Esophagus muscularis mucosa (tissue), 4 donors: ENCODE results near the gene APMAP. TPM values are rescaled to one million over a fixed set of nuclear protein-coding genes. Genes with fewer than 3 reads are reported as not detected.
A peak's percentile ranks its signal among the peaks of the same experiment; 100 is the strongest.

Source experiments
- DNase-seq: peaks from one replicate; pipeline ENCODE4 v3.0.0-alpha.2; 2017; ENCODE audit errors: extremely low spot score
- H3K27ac ChIP-seq, 4 donors: fragments of 200-600 bp; sonication (generic); replicated peaks in 1 of 4; 1 replicate in 3 of 4; 2 replicates in 1 of 4; pipeline ENCODE4 v1.5.1; 2016 to 2019; ENCODE audit warnings: mild to moderate bottlenecking in 1 of 4
- H3K27me3 ChIP-seq, 4 donors: fragments of 200-600 bp; sonication (generic); one replicate each; pipeline versions ENCODE4 v1.5.1 to v1.6.0; 2016 to 2019
- H3K36me3 ChIP-seq, 4 donors: fragments of 200-600 bp; sonication (generic); one replicate each; pipeline ENCODE4 v1.5.1; 2016 to 2019
- H3K4me1 ChIP-seq, 4 donors: fragments of 200-600 bp; sonication (generic); one replicate each; pipeline ENCODE4 v1.5.1; 2016 to 2019
- H3K4me3 ChIP-seq, 4 donors: fragments of 200-600 bp; sonication (generic); 1 replicate in 2 of 4; 2 replicates in 2 of 4; pipeline ENCODE4 v1.5.1; 2016 to 2019; ENCODE audit warnings: mild to moderate bottlenecking in 4 of 4, moderate library complexity in 1 of 4
- H3K9me3 ChIP-seq, 4 donors: fragments of 200-600 bp; sonication (generic); 1 replicate in 3 of 4; 2 replicates in 1 of 4; pipeline ENCODE4 v1.5.1; 2016 to 2019
- EP300 ChIP-seq: sonication (generic); formaldehyde crosslinking; IDR thresholded peaks from one replicate; pipeline ENCODE4 v1.6.1; 2017; ENCODE audit warnings: antibody characterized with exemption
- POLR2A ChIP-seq: fragments of 450-650 bp; IDR thresholded peaks from one replicate; pipeline ENCODE4 v1.6.1; 2017; ENCODE audit warnings: antibody characterized with exemption, moderate library complexity, mild to moderate bottlenecking, low read depth
- POLR2AphosphoS5 ChIP-seq, 2 donors: sonication (generic); formaldehyde crosslinking; IDR thresholded peaks; one replicate each; pipeline ENCODE4 v1.6.1; 2017; ENCODE audit warnings: antibody characterized with exemption in 2 of 2
- WGBS: methylation state at CpG from one replicate; pipeline ENCODE4 v1.1.5; 2018; 5-methylcytosine and 5-hydroxymethylcytosine counted together
- intact Hi-C: fragments of 100-400 bp; cut with DNase I; formaldehyde crosslinking; loops from one replicate; pipeline ENCODE4 v1.15.1; 2023
- total RNA-seq, 4 donors: library from RNA; depleted of rRNA; stranded (reverse); fragments of >200 nt; gene quantifications; one replicate each; pipeline versions ENCODE4 v1.1.0 to v1.2.1, GENCODE V29; 2016
- TF ChIP-seq, protein P1 (sequence below), 3 experiments: fragments of 200-600 bp in 2 of 3; fragments of 450-650 bp in 1 of 3; sonication (generic) in 2 of 3; IDR thresholded peaks; one replicate each; pipeline ENCODE4 v1.5.1; 2017 to 2019; ENCODE audit warnings: antibody characterized with exemption in 3 of 3, mild to moderate bottlenecking in 2 of 3, moderate library complexity in 1 of 3

APMAP gene
- total RNA-seq, 4 donors from 2014 or later, result 21.6 to 35.6 (median 32.5) TPM

DNA sequence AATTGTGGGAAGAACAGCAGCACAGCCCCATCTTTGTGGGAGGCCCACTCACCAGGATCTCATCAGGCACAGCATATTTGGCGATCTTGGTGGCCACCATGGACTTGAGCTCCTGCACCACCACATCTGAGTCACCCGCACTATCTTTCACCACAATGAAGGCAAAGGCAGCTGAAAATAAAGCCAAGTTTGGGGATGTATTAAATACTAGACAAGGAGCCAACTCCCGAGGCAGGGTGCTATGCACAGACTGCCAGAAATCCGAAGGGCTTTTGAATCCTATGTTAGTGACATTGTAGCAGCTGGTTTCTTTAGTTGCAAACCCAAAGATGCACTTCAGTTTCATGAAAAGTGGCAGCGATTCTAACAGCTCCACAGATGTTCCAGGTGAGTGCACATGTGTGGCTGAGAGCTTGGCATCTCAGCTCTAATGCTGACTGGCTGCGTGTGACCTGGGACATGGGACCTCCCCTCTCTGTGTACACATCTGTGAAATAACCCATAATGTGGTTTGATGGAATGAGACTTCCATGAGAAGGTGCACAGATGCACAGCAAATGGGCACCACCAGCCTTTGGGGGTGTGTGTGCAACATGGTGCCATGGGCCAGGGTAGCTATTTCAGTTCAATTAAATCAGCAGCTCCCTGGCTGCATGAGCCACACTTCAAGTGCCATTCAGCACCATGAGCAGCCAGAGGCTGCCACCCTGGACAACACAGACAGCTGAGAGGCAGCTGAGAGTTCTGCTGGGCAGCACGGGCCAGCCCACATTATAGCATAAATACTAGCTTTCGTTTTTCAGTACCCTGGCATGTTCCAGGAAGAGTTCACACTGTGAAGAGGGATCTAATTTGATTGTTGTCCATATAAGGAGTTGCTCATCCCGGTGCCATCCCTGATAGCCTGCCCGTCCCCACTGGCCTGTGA, 16.9 kb upstream of the APMAP start:
- H3K36me3 ChIP-seq, result peaks cover 38 to 98% (median 86%) of the 10 kb centered on the region in 4 donors
- intact Hi-C loops, result no loop called here

DNA sequence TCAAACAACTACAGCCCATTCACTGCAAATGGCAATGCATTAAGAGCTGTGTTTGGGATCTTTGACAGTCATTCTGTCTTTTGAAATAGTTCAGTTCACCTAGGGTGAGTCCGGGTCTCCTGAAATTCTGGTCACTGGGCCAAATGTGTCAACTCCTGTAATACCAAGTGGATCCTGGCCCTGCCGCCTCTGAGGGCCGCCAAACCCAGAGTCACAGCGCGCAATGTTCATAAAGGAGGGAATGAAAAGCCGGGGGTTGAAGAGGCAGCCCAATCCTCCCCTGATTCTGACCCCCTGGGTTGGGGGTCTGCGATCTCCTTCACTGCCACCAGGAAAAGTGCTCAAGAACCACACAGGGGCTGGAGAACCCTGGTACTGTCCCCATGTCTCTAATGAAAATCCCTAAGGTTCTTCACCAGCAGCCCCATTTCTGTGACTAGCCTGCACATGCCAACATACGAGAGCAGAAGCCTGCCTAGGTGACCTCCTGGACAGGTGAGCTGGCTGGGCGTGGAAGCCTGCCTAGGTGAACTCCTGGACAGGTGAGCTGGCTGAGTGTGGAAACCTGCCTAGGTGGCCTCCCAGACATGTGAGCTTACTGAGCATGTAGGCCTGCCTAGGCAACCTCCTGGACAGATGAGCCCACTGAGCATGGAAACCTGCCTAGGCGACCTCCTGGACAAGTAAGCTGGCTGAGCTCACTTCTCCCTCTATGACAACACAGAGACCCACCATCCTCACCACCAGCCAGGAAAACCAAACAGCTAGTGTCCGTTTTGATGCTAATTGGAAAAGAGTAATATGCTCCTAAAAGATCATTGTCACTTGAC, 16.1 kb upstream of the APMAP start:
- Histone ChIP-seq H3K4me1 (peaks cover 37 to 55% (median 47%) of the 10 kb centered on the region in 4 donors), H3K36me3 (peaks cover 31 to 89% (median 77%) of the 10 kb centered on the region in 4 donors), H3K9me3 (no peaks in the 10 kb centered on the region), H3K27ac (peak overlapping the region; percentile 55 to 75 (median 66)), H3K27me3 (no peaks in the 10 kb centered on the region), H3K4me3 (no peak overlapping the region)
- no peak for DNase-seq
- WGBS, result 92% methylated on average over 11 of the region's 11 CpGs
- TF ChIP-seq EP300, result no peak
- intact Hi-C loops, result no loop called here

More for the DNA sequence above, 16.9 kb upstream of the APMAP start:
- Histone ChIP-seq H3K4me1 (peaks cover 36 to 50% (median 46%) of the 10 kb centered on the region in 4 donors), H3K27ac (peak overlapping the region; percentile 55 to 75 (median 66)), H3K27me3 (no peaks in the 10 kb centered on the region), H3K4me3 (no peak overlapping the region), H3K9me3 (no peaks in the 10 kb centered on the region)
- TF ChIP-seq, protein P1, sequence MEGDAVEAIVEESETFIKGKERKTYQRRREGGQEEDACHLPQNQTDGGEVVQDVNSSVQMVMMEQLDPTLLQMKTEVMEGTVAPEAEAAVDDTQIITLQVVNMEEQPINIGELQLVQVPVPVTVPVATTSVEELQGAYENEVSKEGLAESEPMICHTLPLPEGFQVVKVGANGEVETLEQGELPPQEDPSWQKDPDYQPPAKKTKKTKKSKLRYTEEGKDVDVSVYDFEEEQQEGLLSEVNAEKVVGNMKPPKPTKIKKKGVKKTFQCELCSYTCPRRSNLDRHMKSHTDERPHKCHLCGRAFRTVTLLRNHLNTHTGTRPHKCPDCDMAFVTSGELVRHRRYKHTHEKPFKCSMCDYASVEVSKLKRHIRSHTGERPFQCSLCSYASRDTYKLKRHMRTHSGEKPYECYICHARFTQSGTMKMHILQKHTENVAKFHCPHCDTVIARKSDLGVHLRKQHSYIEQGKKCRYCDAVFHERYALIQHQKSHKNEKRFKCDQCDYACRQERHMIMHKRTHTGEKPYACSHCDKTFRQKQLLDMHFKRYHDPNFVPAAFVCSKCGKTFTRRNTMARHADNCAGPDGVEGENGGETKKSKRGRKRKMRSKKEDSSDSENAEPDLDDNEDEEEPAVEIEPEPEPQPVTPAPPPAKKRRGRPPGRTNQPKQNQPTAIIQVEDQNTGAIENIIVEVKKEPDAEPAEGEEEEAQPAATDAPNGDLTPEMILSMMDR (IDR thresholded peaks at IDR 0.05), result no peak
- no peak for TF ChIP-seq EP300
- no peak for TF ChIP-seq POLR2AphosphoS5 (IDR thresholded peaks at IDR 0.05)
- no peak for TF ChIP-seq POLR2A
- no peak for DNase-seq
- WGBS, result 62% methylated on average over 9 of the region's 10 CpGs

DNA sequence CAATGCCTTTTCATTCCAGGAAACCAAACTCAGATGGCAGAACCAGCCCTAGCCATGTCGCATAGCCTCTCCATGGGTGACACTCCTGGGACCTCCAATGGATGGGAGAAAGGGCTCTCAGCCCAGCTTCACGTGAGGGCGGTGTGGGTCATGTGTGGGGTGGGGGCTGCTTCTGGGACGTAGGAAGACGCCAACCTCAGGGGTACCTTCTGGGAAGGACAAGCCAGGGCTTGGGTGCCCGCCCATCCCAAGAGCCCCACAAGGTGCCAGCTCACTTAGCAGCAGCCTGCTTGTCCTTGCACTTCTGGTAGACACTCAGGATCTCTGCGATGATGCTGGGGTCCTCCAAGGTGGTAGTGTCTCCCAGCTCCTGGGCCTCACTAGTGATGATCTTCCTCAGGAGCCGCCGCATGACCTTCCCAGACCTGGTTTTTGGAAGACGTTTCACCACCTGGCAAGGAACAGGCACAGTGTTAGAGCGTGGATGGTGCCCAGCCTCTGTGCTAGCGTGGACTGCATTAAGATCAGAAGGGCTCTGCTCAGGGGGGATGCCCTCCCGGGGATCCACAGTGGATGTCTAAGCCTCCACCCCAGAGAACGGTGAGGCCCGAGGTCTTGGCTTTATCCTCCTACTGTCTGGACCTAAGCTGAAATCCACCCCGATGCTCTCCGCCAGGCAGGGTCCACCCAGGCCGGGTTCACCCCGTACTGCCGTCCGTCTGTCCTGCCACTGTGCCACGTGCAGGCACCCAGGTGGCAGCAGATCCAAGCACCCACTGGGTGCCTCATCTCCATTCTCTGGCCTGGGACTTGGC, 15.1 kb upstream of the APMAP start:
- DNase-seq, result no peak
- peak overlapping the region; percentile 2 to 78 (median 75) for H3K27ac ChIP-seq

GRCh38 chr20:25006431-25007167, 14.0 kb upstream of the APMAP start:
- TF ChIP-seq POLR2AphosphoS5 (IDR thresholded peaks at IDR 0.05), result no peak
- TF ChIP-seq, protein P1 (IDR thresholded peaks at IDR 0.05), result no peak
- TF ChIP-seq EP300, result no peak
- no peak for TF ChIP-seq POLR2A
- no peak for DNase-seq
- intact Hi-C loops, result no loop called here
- H3K4me1 ChIP-seq, result peaks cover 37 to 55% (median 46%) of the 10 kb centered on the region in 4 donors
- peaks cover 14 to 69% (median 57%) of the 10 kb centered on the region in 4 donors for H3K36me3 ChIP-seq
- no peak overlapping the region for H3K4me3 ChIP-seq
- H3K27me3 ChIP-seq, result no peaks in the 10 kb centered on the region
- 76% methylated on average over 12 of the region's 12 CpGs for WGBS
- peak overlapping the region; percentile 61 to 78 (median 75) for H3K27ac ChIP-seq
- H3K9me3 ChIP-seq, result no peaks in the 10 kb centered on the region

More for the DNA sequence above, 15.1 kb upstream of the APMAP start:
- 85% methylated on average over 8 of the region's 22 CpGs for WGBS
- TF ChIP-seq POLR2AphosphoS5 (IDR thresholded peaks at IDR 0.05) (no peak), POLR2A (no peak), EP300 (no peak)
- TF ChIP-seq, protein P1 (IDR thresholded peaks at IDR 0.05), result no peak
- Histone ChIP-seq H3K36me3 (peaks cover 25 to 80% (median 68%) of the 10 kb centered on the region in 4 donors), H3K4me3 (no peak overlapping the region), H3K4me1 (peaks cover 37 to 55% (median 47%) of the 10 kb centered on the region in 4 donors), H3K27me3 (no peaks in the 10 kb centered on the region), H3K9me3 (no peaks in the 10 kb centered on the region)
- intact Hi-C loops, result no loop called here
